ENCODE data around the gene DIAPH2.

Gene DIAPH2

DNA sequence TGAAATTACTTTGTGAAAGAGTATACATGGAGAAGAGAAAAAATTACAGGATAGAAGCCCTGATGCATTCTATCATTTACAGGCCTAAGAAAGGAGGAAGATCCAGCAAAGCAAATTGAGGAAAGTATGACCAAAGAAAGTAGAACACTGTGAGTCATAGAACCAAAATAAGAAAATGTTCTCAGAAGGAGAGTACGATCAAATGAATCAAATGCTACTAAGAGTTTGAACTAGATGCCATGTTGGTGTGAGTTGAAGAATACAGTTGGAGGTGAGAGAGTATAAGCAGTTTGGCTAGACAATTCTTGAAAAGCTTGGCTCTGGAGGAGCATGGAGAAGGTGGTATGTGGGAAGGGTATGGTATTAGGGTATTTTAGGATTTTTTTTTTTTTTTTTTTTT lies 360.8 kb downstream of the DIAPH2 start:
- peaks cover 52% of the 10 kb centered on the region for H3K27me3 ChIP-seq
- no peak overlapping the region for H3K4me3 ChIP-seq
- no peak overlapping the region for H3K9ac ChIP-seq
- H4K20me1 ChIP-seq, result no peaks in the 10 kb centered on the region
- TF ChIP-seq Cebpa-rat (IDR thresholded peaks at IDR 0.05), result no peak
- no peaks in the 10 kb centered on the region for H3K4me1 ChIP-seq
- H3K4me2 ChIP-seq, result no peak overlapping the region
- H3K9me3 ChIP-seq, result no peaks in the 10 kb centered on the region
- no peaks in the 10 kb centered on the region for H3K36me3 ChIP-seq
- no peak overlapping the region for H3K27ac ChIP-seq

DNA sequence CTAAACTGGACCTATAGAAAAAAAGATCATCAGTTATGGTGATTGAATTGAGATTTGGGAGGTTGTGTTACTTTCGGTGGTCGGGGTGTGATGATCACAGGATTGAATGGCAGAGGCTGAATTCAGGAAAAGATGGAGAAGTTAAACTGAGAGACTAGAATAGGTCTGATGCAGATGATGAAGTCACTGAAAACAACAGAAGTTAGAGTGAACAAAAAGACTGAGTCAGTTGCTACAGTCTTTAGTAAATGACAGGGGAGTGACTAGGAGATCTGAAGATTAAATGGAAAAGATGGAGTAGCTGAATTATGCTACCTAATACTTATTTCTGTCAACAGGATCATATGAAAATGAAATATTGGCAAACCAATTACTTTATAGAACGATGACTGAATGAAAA lies 362.2 kb downstream of the DIAPH2 start:
- Histone ChIP-seq H3K27me3 (peaks cover 53% of the 10 kb centered on the region), H3K4me2 (no peak overlapping the region), H3K36me3 (no peaks in the 10 kb centered on the region), H3K27ac (no peak overlapping the region), H3K9ac (no peak overlapping the region), H4K20me1 (no peaks in the 10 kb centered on the region), H3K4me1 (no peaks in the 10 kb centered on the region), H3K9me3 (no peaks in the 10 kb centered on the region), H3K4me3 (no peak overlapping the region)
- TF ChIP-seq Cebpa-rat (IDR thresholded peaks at IDR 0.05), result no peak

GRCh38 chrX:97050392-97050791 lies 365.8 kb downstream of the DIAPH2 start:
- no peaks in the 10 kb centered on the region for H3K36me3 ChIP-seq
- H3K27me3 ChIP-seq, result peaks cover 52% of the 10 kb centered on the region
- H3K4me2 ChIP-seq, result no peak overlapping the region
- H3K27ac ChIP-seq, result no peak overlapping the region
- no peak for TF ChIP-seq Cebpa-rat (IDR thresholded peaks at IDR 0.05)
- H3K4me3 ChIP-seq, result no peak overlapping the region
- H3K4me1 ChIP-seq, result no peaks in the 10 kb centered on the region
- H4K20me1 ChIP-seq, result no peaks in the 10 kb centered on the region
- H3K9me3 ChIP-seq, result no peaks in the 10 kb centered on the region
- no peak overlapping the region for H3K9ac ChIP-seq

GRCh38 chrX:97057349-97057909 lies 372.8 kb downstream of the DIAPH2 start:
- H3K4me3 ChIP-seq, result no peak overlapping the region
- H3K36me3 ChIP-seq, result no peaks in the 10 kb centered on the region
- H3K27me3 ChIP-seq, result peaks cover 40% of the 10 kb centered on the region
- no peak for TF ChIP-seq Cebpa-rat (IDR thresholded peaks at IDR 0.05)
- H3K9ac ChIP-seq, result no peak overlapping the region
- H4K20me1 ChIP-seq, result no peaks in the 10 kb centered on the region
- H3K4me2 ChIP-seq, result no peak overlapping the region
- no peak overlapping the region for H3K27ac ChIP-seq
- H3K4me1 ChIP-seq, result no peaks in the 10 kb centered on the region
- no peaks in the 10 kb centered on the region for H3K9me3 ChIP-seq

- Histone ChIP-seq H3K9ac (no peak overlapping the region), H3K4me3 (no peak overlapping the region), H3K27me3 (peaks cover 37% of the 10 kb centered on the region), H3K27ac (no peak overlapping the region), H3K4me1 (no peaks in the 10 kb centered on the region), H4K20me1 (no peaks in the 10 kb centered on the region), H3K9me3 (no peaks in the 10 kb centered on the region), H3K4me2 (no peak overlapping the region), H3K36me3 (no peaks in the 10 kb centered on the region)
- no peak for TF ChIP-seq Cebpa-rat (IDR thresholded peaks at IDR 0.05)
Observed at GRCh38 chrX:97060020-97060419, 375.4 kb downstream of the DIAPH2 start.

GRCh38 chrX:97065066-97065465 lies 380.4 kb downstream of the DIAPH2 start:
- Histone ChIP-seq H3K27me3 (peaks cover 22% of the 10 kb centered on the region), H3K4me2 (no peak overlapping the region), H3K9ac (no peak overlapping the region), H3K36me3 (no peaks in the 10 kb centered on the region), H3K27ac (no peak overlapping the region), H3K9me3 (no peaks in the 10 kb centered on the region), H3K4me1 (no peaks in the 10 kb centered on the region), H4K20me1 (no peaks in the 10 kb centered on the region), H3K4me3 (no peak overlapping the region)
- no peak for TF ChIP-seq Cebpa-rat (IDR thresholded peaks at IDR 0.05)

- H3K27ac ChIP-seq, result no peak overlapping the region
- H3K4me2 ChIP-seq, result no peak overlapping the region
- H3K4me1 ChIP-seq, result no peaks in the 10 kb centered on the region
- no peak overlapping the region for H3K4me3 ChIP-seq
- H3K27me3 ChIP-seq, result peaks cover 21% of the 10 kb centered on the region
- no peaks in the 10 kb centered on the region for H3K36me3 ChIP-seq
- H3K9ac ChIP-seq, result no peak overlapping the region
- no peaks in the 10 kb centered on the region for H3K9me3 ChIP-seq
- no peak for TF ChIP-seq Cebpa-rat (IDR thresholded peaks at IDR 0.05)
- no peaks in the 10 kb centered on the region for H4K20me1 ChIP-seq
Observed at GRCh38 chrX:97065973-97066372, 381.3 kb downstream of the DIAPH2 start.

DNA sequence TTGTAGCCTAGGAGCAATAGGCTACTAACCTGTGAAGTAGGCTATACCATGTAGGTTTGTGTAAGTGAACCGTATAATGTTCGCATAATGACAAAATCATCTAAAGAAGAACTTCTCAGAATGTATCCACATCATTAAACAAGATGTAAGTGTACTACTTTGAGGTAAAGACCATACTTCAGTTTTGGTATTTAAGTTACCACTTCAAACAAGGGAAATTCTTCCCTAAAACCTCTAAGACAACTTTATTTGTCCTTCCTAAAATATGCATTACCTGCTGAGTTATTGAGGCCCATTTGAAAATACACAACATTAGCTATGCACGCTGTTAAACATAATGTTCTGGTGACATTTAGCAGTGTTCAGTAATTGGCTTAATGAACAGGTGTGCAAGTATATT lies 381.7 kb downstream of the DIAPH2 start:
- Histone ChIP-seq H3K4me2 (no peak overlapping the region), H3K36me3 (no peaks in the 10 kb centered on the region), H3K27ac (no peak overlapping the region), H3K4me3 (no peak overlapping the region), H4K20me1 (no peaks in the 10 kb centered on the region), H3K9me3 (no peaks in the 10 kb centered on the region), H3K27me3 (peaks cover 17% of the 10 kb centered on the region), H3K9ac (no peak overlapping the region), H3K4me1 (no peaks in the 10 kb centered on the region)
- TF ChIP-seq Cebpa-rat (IDR thresholded peaks at IDR 0.05), result no peak

- H3K4me3 ChIP-seq, result no peak overlapping the region
- no peak for TF ChIP-seq Cebpa-rat (IDR thresholded peaks at IDR 0.05)
- H3K9me3 ChIP-seq, result no peaks in the 10 kb centered on the region
- H4K20me1 ChIP-seq, result no peaks in the 10 kb centered on the region
- H3K27ac ChIP-seq, result no peak overlapping the region
- no peak overlapping the region for H3K4me2 ChIP-seq
- H3K9ac ChIP-seq, result no peak overlapping the region
- no peaks in the 10 kb centered on the region for H3K4me1 ChIP-seq
- peaks cover 46% of the 10 kb centered on the region for H3K27me3 ChIP-seq
- H3K36me3 ChIP-seq, result no peaks in the 10 kb centered on the region
Observed at GRCh38 chrX:97070346-97070745, 385.7 kb downstream of the DIAPH2 start.

GRCh38 chrX:97074400-97074799 lies 389.8 kb downstream of the DIAPH2 start:
- H3K9ac ChIP-seq, result no peak overlapping the region
- no peaks in the 10 kb centered on the region for H3K9me3 ChIP-seq
- no peaks in the 10 kb centered on the region for H3K4me1 ChIP-seq
- no peaks in the 10 kb centered on the region for H4K20me1 ChIP-seq
- peaks cover 80% of the 10 kb centered on the region for H3K27me3 ChIP-seq
- no peak overlapping the region for H3K27ac ChIP-seq
- no peak overlapping the region for H3K4me3 ChIP-seq
- no peak overlapping the region for H3K4me2 ChIP-seq
- TF ChIP-seq Cebpa-rat (IDR thresholded peaks at IDR 0.05), result no peak
- H3K36me3 ChIP-seq, result no peaks in the 10 kb centered on the region

GRCh38 chrX:97089116-97089515 lies 404.5 kb downstream of the DIAPH2 start:
- no peak for TF ChIP-seq Cebpa-rat (IDR thresholded peaks at IDR 0.05)
- Histone ChIP-seq H3K4me2 (no peak overlapping the region), H3K4me1 (no peaks in the 10 kb centered on the region), H3K27ac (no peak overlapping the region), H3K9me3 (no peaks in the 10 kb centered on the region), H3K4me3 (no peak overlapping the region), H4K20me1 (peaks cover 7% of the 10 kb centered on the region; the same call in 1 of the 2 replicates), H3K36me3 (no peaks in the 10 kb centered on the region), H3K27me3 (peaks cover 91% of the 10 kb centered on the region), H3K9ac (no peak overlapping the region)

Measured in BLaER1 (cell line).